ENCODE data around the gene CDK5.

The CDK5 gene

GRCh38 chr7:151007469-151007898, 50.2 kb downstream of the CDK5 start:
- H3K4me3 ChIP-seq (replicated peaks; ENCODE audit: low read depth, low read length), result no peak overlapping the region
- DNase-seq (ENCODE audit: low read depth), result no peak
- no peak for TF ChIP-seq CTCF (IDR thresholded peaks at IDR 0.05; ENCODE audit: low read length, missing control alignments)

GRCh38 chr7:151006590-151007300, 51.0 kb downstream of the CDK5 start:
- no peak for DNase-seq (ENCODE audit: low read depth)
- TF ChIP-seq CTCF (IDR thresholded peaks at IDR 0.05; ENCODE audit: low read length, missing control alignments), result no peak
- no peak overlapping the region for H3K4me3 ChIP-seq (replicated peaks; ENCODE audit: low read depth, low read length)

GRCh38 chr7:151005566-151005965, 52.1 kb downstream of the CDK5 start:
- DNase-seq (ENCODE audit: low read depth), result no peak
- no peak overlapping the region for H3K4me3 ChIP-seq (replicated peaks; ENCODE audit: low read depth, low read length)
- no peak for TF ChIP-seq CTCF (IDR thresholded peaks at IDR 0.05; ENCODE audit: low read length, missing control alignments)
